Measurements from ENCODE around the gene RPL27A. TPM values are rescaled to one million over a fixed set of nuclear protein-coding genes. Genes with fewer than 3 reads are reported as not detected.

RPL27A gene
- total RNA-seq, 2 donors from 2014 or later = 701 to 1,045 TPM

DNA sequence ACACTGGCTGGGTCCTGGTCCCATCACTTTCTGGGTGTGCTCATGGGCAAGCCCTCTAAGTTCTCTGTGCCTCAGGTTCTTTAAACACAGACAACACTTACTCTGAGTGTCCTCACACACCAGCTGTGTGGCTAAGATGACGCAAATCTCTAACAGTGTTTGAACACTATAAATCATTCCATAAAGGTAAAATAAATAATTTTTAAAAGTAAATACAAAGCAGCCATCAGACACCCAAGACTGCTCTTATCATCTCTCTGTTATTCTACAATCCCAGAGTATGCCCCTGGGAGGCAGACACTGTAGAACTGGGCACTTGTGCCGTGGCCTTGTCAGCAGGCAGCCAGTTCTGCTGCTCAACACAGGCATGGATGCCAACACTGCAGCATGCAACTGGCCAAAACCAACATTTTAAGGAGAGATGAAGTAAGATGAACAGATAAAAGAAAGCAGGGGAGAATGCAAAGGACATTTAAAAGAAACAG, 56.8 kb downstream of the RPL27A start:
- no peak overlapping the region for H3K4me3 ChIP-seq
- no peaks in the 10 kb centered on the region for H3K36me3 ChIP-seq
- TF ChIP-seq, protein P1, sequence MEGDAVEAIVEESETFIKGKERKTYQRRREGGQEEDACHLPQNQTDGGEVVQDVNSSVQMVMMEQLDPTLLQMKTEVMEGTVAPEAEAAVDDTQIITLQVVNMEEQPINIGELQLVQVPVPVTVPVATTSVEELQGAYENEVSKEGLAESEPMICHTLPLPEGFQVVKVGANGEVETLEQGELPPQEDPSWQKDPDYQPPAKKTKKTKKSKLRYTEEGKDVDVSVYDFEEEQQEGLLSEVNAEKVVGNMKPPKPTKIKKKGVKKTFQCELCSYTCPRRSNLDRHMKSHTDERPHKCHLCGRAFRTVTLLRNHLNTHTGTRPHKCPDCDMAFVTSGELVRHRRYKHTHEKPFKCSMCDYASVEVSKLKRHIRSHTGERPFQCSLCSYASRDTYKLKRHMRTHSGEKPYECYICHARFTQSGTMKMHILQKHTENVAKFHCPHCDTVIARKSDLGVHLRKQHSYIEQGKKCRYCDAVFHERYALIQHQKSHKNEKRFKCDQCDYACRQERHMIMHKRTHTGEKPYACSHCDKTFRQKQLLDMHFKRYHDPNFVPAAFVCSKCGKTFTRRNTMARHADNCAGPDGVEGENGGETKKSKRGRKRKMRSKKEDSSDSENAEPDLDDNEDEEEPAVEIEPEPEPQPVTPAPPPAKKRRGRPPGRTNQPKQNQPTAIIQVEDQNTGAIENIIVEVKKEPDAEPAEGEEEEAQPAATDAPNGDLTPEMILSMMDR (IDR thresholded peaks at IDR 0.05) = no peak
- H3K4me1 ChIP-seq = peaks cover under 1% of the 10 kb centered on the region
- H3K9ac ChIP-seq (ENCODE audit: low read depth in 2 of 2, low read length in 2 of 2) = no peak overlapping the region
- no peak overlapping the region for H3K27ac ChIP-seq
- H3K27me3 ChIP-seq = no peaks in the 10 kb centered on the region
- no peaks in the 10 kb centered on the region for H3K9me3 ChIP-seq
- DNase-seq = no peak
- intact Hi-C loops (cut with DNase I) = no loop called here

Other genes starting within 250 kb of the RPL27A start
- gene STK33, start 88.6 kb upstream of the RPL27A start, total RNA-seq = 1 to 10 TPM; 3.7 to 4.1 TPM
- gene TRIM66, start 127 bp upstream of the RPL27A start, total RNA-seq = 10 to 100 TPM in 1 of 2 donors, 1 to 10 TPM in 1; 5.9 to 10.6 TPM
- 10 to 100 TPM; 16.7 to 22.3 TPM for gene AKIP1, start 228.4 kb downstream of the RPL27A start, total RNA-seq

Measured in colonic mucosa (tissue), 4 donors.